DND-41 (cell line): Measurements from ENCODE around the gene ZBTB8OS.
A peak's percentile ranks its signal among the peaks of the same experiment; 100 is the strongest.
"Not testable (repeated sequence)": the region's sequence is repeated elsewhere in the genome, so short reads cannot be mapped to it uniquely, and the experiment has no call there.

Source experiments
- ATAC-seq: fragments of 200-7000 bp; cut with Tn5 transposase; 3 replicates; pipeline ENCODE4 v1.9.1; 2021; ENCODE audit warnings: low read depth; ENCODE audit not compliant: insufficient read depth
- DNase-seq: peaks from one replicate; pipeline ENCODE4 v3.0.0-alpha.2; 2020
- H2AFZ ChIP-seq: 2 replicates; pipeline ENCODE4 v1.6.0; 2012; ENCODE audit warnings: low read depth, low read length
- H3K27ac ChIP-seq: 2 replicates; pipeline ENCODE4 v1.5.1; 2012; ENCODE audit warnings: low read length, inconsistent platforms
- H3K27me3 ChIP-seq: fragments of 200-600 bp; sonication (generic); 2 replicates; pipeline ENCODE4 v1.6.0; 2012; ENCODE audit warnings: low read length, mild to moderate bottlenecking, inconsistent platforms; ENCODE audit not compliant: insufficient read depth, poor library complexity
- H3K36me3 ChIP-seq: 2 replicates; pipeline ENCODE4 v1.5.1; 2012; ENCODE audit warnings: low read length, inconsistent platforms; ENCODE audit not compliant: insufficient read depth
- H3K4me1 ChIP-seq: 2 replicates; pipeline ENCODE4 v1.5.1; 2012; ENCODE audit warnings: mild to moderate bottlenecking, low read length; ENCODE audit not compliant: insufficient read depth
- H3K4me2 ChIP-seq: 2 replicates; pipeline ENCODE4 v1.6.0; 2012; ENCODE audit warnings: mild to moderate bottlenecking, moderate library complexity, low read length, inconsistent platforms; ENCODE audit not compliant: insufficient read depth
- H3K4me3 ChIP-seq, 2 experiments: fragments of 200-600 bp in 1 of 2; shearing (Covaris generic) in 1 of 2; 2 replicates each; pipeline ENCODE4 v1.5.1; 2012 to 2016; ENCODE audit warnings: inconsistent platforms in 2 of 2, low read length in 2 of 2, mild to moderate bottlenecking in 2 of 2, low read depth in 1 of 2, moderate library complexity in 1 of 2
- H3K79me2 ChIP-seq: 2 replicates; pipeline ENCODE4 v1.6.0; 2012; ENCODE audit warnings: low read length, inconsistent platforms; ENCODE audit not compliant: insufficient read depth
- H3K9ac ChIP-seq: 2 replicates; pipeline ENCODE4 v1.6.0; 2012; ENCODE audit warnings: low read depth, mild to moderate bottlenecking, inconsistent platforms, low read length, moderate library complexity
- H3K9me3 ChIP-seq: 2 replicates; pipeline ENCODE4 v1.5.1; 2012; ENCODE audit warnings: low read length, moderate library complexity, mild to moderate bottlenecking, inconsistent platforms; ENCODE audit not compliant: insufficient read depth, severe bottlenecking
- H4K20me1 ChIP-seq: 2 replicates; pipeline ENCODE4 v1.6.0; 2012; ENCODE audit warnings: low read length; ENCODE audit not compliant: insufficient read depth
- EZH2 ChIP-seq: IDR thresholded peaks from 3 replicates; pipeline ENCODE4 v1.6.1; 2012; ENCODE audit warnings: borderline replicate concordance, low read depth, mild to moderate bottlenecking, moderate library complexity, low read length, inconsistent platforms; ENCODE audit not compliant: severe bottlenecking
- TF ChIP-seq, protein P1 (sequence below): IDR thresholded peaks from 2 replicates; pipeline ENCODE4 v1.5.1; 2012; ENCODE audit warnings: borderline replicate concordance, low read length, moderate library complexity, mild to moderate bottlenecking; ENCODE audit not compliant: poor library complexity, severe bottlenecking; ENCODE audit errors: extremely low read depth

The ZBTB8OS gene

DNA sequence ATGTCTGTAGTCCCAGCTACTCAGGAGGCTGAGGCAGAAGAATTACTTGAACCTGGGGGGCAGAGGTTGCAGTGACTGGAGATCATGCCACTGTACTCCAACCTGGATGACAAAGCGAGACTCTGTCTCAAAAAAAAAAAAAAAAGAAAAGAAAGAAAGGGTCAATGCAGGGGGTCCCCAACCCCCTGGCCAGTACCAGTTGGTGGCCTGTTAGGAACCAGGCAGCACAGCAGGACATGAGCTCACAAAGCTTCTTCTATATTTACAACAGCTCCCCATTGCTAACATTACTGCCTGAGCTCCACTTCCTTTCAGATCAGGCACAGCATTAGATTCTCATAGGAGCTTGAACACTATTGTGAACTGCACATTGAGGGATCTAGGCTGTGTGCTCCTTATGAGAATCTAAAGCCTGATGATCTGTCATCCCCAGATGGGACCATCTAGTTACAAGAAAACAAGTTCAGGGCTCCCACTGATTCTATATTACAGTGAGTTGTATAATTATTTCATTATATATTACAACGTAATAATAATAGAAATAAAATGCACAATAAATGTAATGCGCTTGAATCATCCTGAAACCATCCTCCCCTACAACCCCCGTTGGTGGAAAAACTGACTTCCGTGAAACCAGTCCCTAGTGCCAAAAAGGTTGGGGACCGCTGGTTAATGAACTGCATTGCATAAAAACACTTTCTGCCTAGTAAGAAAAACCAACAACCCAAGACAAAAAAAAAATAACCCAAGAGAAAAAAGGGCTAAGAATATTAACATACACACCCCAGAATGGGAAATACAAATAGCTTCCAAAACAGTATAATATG lies 2.8 kb downstream of the ZBTB8OS start:
- no peaks in the 10 kb centered on the region for H3K9me3 ChIP-seq
- no peak overlapping the region for H2AFZ ChIP-seq
- peaks cover 28% of the 10 kb centered on the region for H3K36me3 ChIP-seq
- H3K27me3 ChIP-seq: no peaks in the 10 kb centered on the region
- no peak for TF ChIP-seq EZH2
- TF ChIP-seq, protein P1, sequence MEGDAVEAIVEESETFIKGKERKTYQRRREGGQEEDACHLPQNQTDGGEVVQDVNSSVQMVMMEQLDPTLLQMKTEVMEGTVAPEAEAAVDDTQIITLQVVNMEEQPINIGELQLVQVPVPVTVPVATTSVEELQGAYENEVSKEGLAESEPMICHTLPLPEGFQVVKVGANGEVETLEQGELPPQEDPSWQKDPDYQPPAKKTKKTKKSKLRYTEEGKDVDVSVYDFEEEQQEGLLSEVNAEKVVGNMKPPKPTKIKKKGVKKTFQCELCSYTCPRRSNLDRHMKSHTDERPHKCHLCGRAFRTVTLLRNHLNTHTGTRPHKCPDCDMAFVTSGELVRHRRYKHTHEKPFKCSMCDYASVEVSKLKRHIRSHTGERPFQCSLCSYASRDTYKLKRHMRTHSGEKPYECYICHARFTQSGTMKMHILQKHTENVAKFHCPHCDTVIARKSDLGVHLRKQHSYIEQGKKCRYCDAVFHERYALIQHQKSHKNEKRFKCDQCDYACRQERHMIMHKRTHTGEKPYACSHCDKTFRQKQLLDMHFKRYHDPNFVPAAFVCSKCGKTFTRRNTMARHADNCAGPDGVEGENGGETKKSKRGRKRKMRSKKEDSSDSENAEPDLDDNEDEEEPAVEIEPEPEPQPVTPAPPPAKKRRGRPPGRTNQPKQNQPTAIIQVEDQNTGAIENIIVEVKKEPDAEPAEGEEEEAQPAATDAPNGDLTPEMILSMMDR: no peak
- no peak overlapping the region for H3K9ac ChIP-seq
- H3K79me2 ChIP-seq: peaks cover 89% of the 10 kb centered on the region
- no peak for DNase-seq
- H4K20me1 ChIP-seq: peaks cover 5% of the 10 kb centered on the region; the same call in 1 of the 2 replicates
- H3K4me2 ChIP-seq: peak overlapping the region; percentile 57; the same call in 1 of the 2 replicates
- no peak overlapping the region for H3K27ac ChIP-seq
- no peak overlapping the region for H3K4me3 ChIP-seq
- H3K4me1 ChIP-seq: peaks cover 24% of the 10 kb centered on the region
- ATAC-seq: no peak

DNA sequence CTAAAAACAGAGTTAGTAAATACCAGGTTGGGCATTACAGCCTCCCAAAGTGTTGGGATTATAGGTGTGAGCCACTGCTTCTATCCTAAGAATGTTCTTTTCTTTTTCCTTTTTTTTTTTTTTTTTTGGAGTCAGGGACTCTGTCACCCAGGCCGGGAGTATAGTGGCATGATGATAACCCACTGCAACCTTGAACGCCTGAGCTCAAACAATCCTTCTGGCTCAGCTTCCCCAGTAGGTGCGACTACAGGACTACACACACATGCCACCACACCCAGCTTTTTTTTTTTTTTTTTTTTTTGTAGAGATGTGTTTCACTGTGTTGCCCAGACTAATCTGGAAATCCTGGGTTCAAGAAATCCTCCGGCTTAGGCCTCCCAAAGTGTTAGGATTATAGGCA lies 5.9 kb downstream of the ZBTB8OS start:
- TF ChIP-seq, protein P1: no peak
- no peak for TF ChIP-seq EZH2
- H3K36me3 ChIP-seq: peaks cover 16% of the 10 kb centered on the region
- no peak overlapping the region for H3K27ac ChIP-seq
- peaks cover 88% of the 10 kb centered on the region for H3K79me2 ChIP-seq
- H3K9ac ChIP-seq: no peak overlapping the region
- H3K4me2 ChIP-seq: no peak overlapping the region
- no peak for ATAC-seq
- no peak overlapping the region for H2AFZ ChIP-seq
- H4K20me1 ChIP-seq: peaks cover 11% of the 10 kb centered on the region; the same call in 1 of the 2 replicates
- H3K27me3 ChIP-seq: no peaks in the 10 kb centered on the region
- H3K9me3 ChIP-seq: no peaks in the 10 kb centered on the region
- H3K4me3 ChIP-seq: no peak overlapping the region
- peaks cover 15% of the 10 kb centered on the region for H3K4me1 ChIP-seq
- no peak for DNase-seq

DNA sequence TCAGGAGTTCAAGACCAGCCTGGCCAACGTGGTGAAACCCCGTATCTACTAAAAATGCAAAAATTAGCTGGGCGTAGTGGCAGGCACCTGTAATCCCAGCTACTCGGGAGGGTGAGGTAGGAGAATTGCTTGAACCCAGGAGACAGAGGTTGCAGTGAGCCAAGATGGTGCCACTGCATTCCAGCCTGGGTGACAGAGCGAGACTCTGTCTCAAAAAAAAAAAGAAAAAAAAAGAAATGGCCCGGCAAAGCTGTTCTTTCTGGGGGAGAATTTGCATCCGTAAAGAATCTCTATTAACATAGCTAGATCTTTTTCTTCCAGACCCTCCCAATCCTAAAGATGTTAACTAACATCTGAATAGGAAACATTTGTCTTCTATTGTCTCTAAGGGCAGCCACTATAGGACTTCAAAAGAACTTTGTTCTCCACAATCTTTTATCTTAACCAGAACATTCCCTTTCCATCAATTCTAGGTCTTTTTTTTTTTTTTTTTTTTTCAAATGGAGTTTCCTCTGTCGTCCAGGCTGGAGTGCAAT lies 8.0 kb downstream of the ZBTB8OS start:
- not testable (repeated sequence) for H3K4me2 ChIP-seq, H3K4me1 ChIP-seq, ATAC-seq, H3K9me3 ChIP-seq, H3K9ac ChIP-seq, H3K27ac ChIP-seq, H3K27me3 ChIP-seq, H2AFZ ChIP-seq, H3K4me3 ChIP-seq, DNase-seq
- Histone ChIP-seq H3K79me2 (peaks cover 86% of the 10 kb centered on the region), H3K36me3 (peaks cover 16% of the 10 kb centered on the region), H4K20me1 (peaks cover 11% of the 10 kb centered on the region; the same call in 1 of the 2 replicates)

DNA sequence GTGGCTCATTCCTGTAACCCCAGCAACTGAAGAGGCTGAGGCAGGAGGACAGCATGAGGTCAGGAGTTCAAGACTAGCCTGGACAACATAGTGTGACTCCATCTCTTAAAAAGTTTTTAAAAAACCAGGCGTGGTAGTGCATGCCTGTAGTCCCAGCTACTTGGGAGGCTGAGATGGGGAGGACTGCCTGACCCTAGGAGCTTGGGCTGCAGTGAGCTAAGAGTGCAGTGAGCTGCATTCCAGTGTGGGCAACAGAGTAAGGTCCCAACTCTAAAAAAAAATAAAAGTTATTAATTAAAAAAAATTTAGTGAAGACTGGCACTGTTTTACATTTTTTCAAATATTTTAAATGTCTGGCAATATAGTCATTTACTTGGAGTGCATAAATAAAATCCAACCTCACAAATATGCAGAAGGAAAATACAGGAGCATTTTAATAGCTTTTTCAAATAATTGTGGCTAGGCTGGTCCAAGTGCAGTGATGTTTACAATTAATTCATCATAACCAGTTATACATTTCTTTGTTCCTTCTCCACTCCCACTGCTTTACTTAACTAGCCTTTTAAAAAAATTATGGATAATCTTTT lies 10.8 kb downstream of the ZBTB8OS start:
- no peak for ATAC-seq
- Histone ChIP-seq H3K9ac (no peak overlapping the region), H3K79me2 (peaks cover 81% of the 10 kb centered on the region), H3K4me2 (no peak overlapping the region), H3K27me3 (no peaks in the 10 kb centered on the region), H3K4me1 (no peaks in the 10 kb centered on the region), H3K9me3 (no peaks in the 10 kb centered on the region), H2AFZ (no peak overlapping the region), H4K20me1 (peaks cover 9% of the 10 kb centered on the region; the same call in 1 of the 2 replicates), H3K4me3 (no peak overlapping the region), H3K27ac (no peak overlapping the region), H3K36me3 (peaks cover 4% of the 10 kb centered on the region)
- no peak for DNase-seq
- TF ChIP-seq, protein P1: no peak
- TF ChIP-seq EZH2: no peak
